Endothelial cell of umbilical vein (primary cell): ENCODE measurements around the gene RPS6KA5.

Experiments
- EZH2 ChIP-seq: IDR thresholded peaks from 2 replicates; pipeline ENCODE4 v1.6.1; 2012; ENCODE audit warnings: borderline replicate concordance, low read depth, mild to moderate bottlenecking, moderate library complexity, low read length, inconsistent platforms; ENCODE audit not compliant: severe bottlenecking
- FOS ChIP-seq: IDR thresholded peaks from 2 replicates; pipeline ENCODE4 v1.6.1; 2011; ENCODE audit warnings: mild to moderate bottlenecking, low read length, moderate library complexity, borderline replicate concordance; ENCODE audit not compliant: insufficient read depth
- GATA2 ChIP-seq: IDR thresholded peaks from 2 replicates; pipeline ENCODE4 v1.7.0; 2011; ENCODE audit warnings: low read depth, mild to moderate bottlenecking, moderate library complexity, mixed read lengths, low read length; ENCODE audit not compliant: insufficient read length, insufficient read depth
- JUN ChIP-seq: IDR thresholded peaks from 2 replicates; pipeline ENCODE4 v1.6.1; 2011; ENCODE audit warnings: borderline replicate concordance, low read depth; ENCODE audit not compliant: insufficient read length, insufficient read depth
- MAX ChIP-seq: IDR thresholded peaks from 2 replicates; pipeline ENCODE4 v1.6.1; 2011; ENCODE audit not compliant: insufficient read depth, insufficient read length
- MYC ChIP-seq: IDR thresholded peaks from one replicate; pipeline ENCODE4 v1.6.1; 2011; ENCODE audit warnings: mild to moderate bottlenecking, low read depth, low read length
- POLR2A ChIP-seq: IDR thresholded peaks from 2 replicates; pipeline ENCODE4 v1.6.1; 2012; ENCODE audit warnings: low read depth, mild to moderate bottlenecking, control low read depth, low read length
- POLR2AphosphoS5 ChIP-seq: IDR thresholded peaks from 2 replicates; pipeline ENCODE4 v1.6.1; 2012; ENCODE audit warnings: low read depth, mild to moderate bottlenecking, control low read depth, low read length, moderate library complexity; ENCODE audit not compliant: insufficient read depth
- TF ChIP-seq, protein P1 (sequence below), 2 donors: IDR thresholded peaks; 1 replicate in 1 of 2; 2 replicates in 1 of 2; pipeline ENCODE4 v1.5.1; 2011; ENCODE audit warnings: low read length in 2 of 2, mild to moderate bottlenecking in 2 of 2, moderate library complexity in 2 of 2, control low read depth in 1 of 2, inconsistent platforms in 1 of 2, low read depth in 1 of 2; ENCODE audit not compliant: insufficient read depth in 1 of 2; ENCODE audit errors: extremely low read depth in 1 of 2

DNA sequence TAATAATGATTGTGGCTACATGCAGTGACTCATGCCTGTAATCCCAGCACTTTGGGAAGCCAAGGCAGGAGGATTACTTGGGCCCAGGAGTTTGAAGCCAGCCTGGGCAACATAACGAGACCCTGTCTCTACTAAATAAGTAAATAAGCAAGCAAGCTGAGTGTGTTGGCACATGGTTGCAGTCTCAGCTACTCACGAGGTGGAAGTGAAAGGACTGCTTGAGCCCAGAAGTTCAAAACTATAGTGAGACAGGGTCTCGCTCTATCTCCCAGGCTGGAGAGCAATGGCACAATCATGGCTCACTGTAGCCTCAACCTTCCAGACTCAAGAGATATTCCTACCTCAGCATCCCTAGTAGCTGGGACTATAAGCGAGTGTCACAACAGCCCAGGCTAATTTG, 64.7 kb downstream of the RPS6KA5 start:
- TF ChIP-seq, protein P1, sequence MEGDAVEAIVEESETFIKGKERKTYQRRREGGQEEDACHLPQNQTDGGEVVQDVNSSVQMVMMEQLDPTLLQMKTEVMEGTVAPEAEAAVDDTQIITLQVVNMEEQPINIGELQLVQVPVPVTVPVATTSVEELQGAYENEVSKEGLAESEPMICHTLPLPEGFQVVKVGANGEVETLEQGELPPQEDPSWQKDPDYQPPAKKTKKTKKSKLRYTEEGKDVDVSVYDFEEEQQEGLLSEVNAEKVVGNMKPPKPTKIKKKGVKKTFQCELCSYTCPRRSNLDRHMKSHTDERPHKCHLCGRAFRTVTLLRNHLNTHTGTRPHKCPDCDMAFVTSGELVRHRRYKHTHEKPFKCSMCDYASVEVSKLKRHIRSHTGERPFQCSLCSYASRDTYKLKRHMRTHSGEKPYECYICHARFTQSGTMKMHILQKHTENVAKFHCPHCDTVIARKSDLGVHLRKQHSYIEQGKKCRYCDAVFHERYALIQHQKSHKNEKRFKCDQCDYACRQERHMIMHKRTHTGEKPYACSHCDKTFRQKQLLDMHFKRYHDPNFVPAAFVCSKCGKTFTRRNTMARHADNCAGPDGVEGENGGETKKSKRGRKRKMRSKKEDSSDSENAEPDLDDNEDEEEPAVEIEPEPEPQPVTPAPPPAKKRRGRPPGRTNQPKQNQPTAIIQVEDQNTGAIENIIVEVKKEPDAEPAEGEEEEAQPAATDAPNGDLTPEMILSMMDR (IDR thresholded peaks at IDR 0.05; ENCODE audit: extremely low read depth in 1 of 2, insufficient read depth in 1 of 2, low read depth in 1 of 2, low read length in 2 of 2), result no peak
- no peak for TF ChIP-seq EZH2
- no peak for TF ChIP-seq MAX
- TF ChIP-seq POLR2AphosphoS5, result no peak
- TF ChIP-seq POLR2A, result no peak
- TF ChIP-seq GATA2, result no peak
- TF ChIP-seq MYC, result no peak
- TF ChIP-seq JUN, result no peak
- TF ChIP-seq FOS, result no peak
